H1 (cell line): ENCODE data around the gene DENND2A. TPM values are rescaled to one million over a fixed set of nuclear protein-coding genes. Genes with fewer than 3 reads are reported as not detected.

Experiments
- CTCF ChIA-PET: fragments of 300-600 bp; sonication (Branson Sonifier 250); formaldehyde crosslinking; loops from one replicate; lab custom pipeline; 2021; ENCODE audit not compliant: partially characterized antibody; lab: Charles Lee
- POLR2A ChIA-PET: fragments of 300-600 bp; sonication (Branson Sonifier 250); formaldehyde crosslinking; loops from one replicate; lab custom pipeline; 2021; ENCODE audit warnings: inconsistent platforms; ENCODE audit not compliant: partially characterized antibody; lab: Charles Lee
- DNase-seq, 2 experiments: peaks; one replicate each; pipeline versions ENCODE4 v3.0.0 to v3.0.0-alpha.2; 2010 to 2022; ENCODE audit warnings: low spot score in 2 of 2, low read depth in 1 of 2, mixed read lengths in 1 of 2
- FAIRE-seq: peaks from 2 replicates; lab custom pipeline; 2011; peaks lifted over from hg19 to GRCh38; lab: Jason Lieb, UNC
- H2AFZ ChIP-seq: 2 replicates; pipeline ENCODE4 v1.8.1; 2012; ENCODE audit warnings: low read length, inconsistent platforms
- H2AK5ac ChIP-seq: 2 replicates; pipeline ENCODE4 v1.6.1; 2013; ENCODE audit warnings: low read depth, low read length
- H2BK120ac ChIP-seq: replicated peaks from 2 replicates; pipeline ENCODE3; 2013; ENCODE audit warnings: low read depth, low read length, inconsistent platforms
- H2BK12ac ChIP-seq: 2 replicates; pipeline ENCODE4 v1.6.1; 2013; ENCODE audit warnings: low read depth, low read length
- H2BK15ac ChIP-seq: 2 replicates; pipeline ENCODE4 v1.6.1; 2013; ENCODE audit warnings: low read length
- H2BK20ac ChIP-seq: 2 replicates; pipeline ENCODE4 v1.6.1; 2013; ENCODE audit warnings: low read length
- H2BK5ac ChIP-seq: 2 replicates; pipeline ENCODE4 v1.6.1; 2013; ENCODE audit warnings: low read depth, low read length
- H3K14ac ChIP-seq: 2 replicates; pipeline ENCODE4 v1.6.1; 2013; ENCODE audit warnings: inconsistent platforms; ENCODE audit not compliant: insufficient read length
- H3K18ac ChIP-seq: 2 replicates; pipeline ENCODE4 v1.6.1; 2013; ENCODE audit warnings: low read length; ENCODE audit errors: extremely low read depth
- H3K23ac ChIP-seq: 2 replicates; pipeline ENCODE4 v1.6.1; 2013; ENCODE audit warnings: inconsistent platforms; ENCODE audit not compliant: insufficient read length
- H3K23me2 ChIP-seq: 2 replicates; pipeline ENCODE4 v1.6.1; 2013; ENCODE audit warnings: low read depth, low read length
- H3K27ac ChIP-seq: 2 replicates; pipeline ENCODE4 v1.6.1; 2011; ENCODE audit warnings: low read depth, low read length, inconsistent platforms
- H3K27me3 ChIP-seq, 4 experiments: replicated peaks in 1 of 4; 1 replicate in 1 of 4; 2 replicates in 3 of 4; pipeline versions ENCODE4 v1.6.1 to v1.8.1; 2011 to 2013; ENCODE audit warnings: low read length in 3 of 4, mild to moderate bottlenecking in 3 of 4, inconsistent platforms in 2 of 4, mixed read lengths in 2 of 4, moderate library complexity in 1 of 4; ENCODE audit not compliant: control insufficient read depth in 3 of 4, insufficient read depth in 3 of 4; ENCODE audit errors: extremely low read depth in 1 of 4
- H3K36me3 ChIP-seq, 4 experiments: 2 replicates each; pipeline versions ENCODE4 v1.6.1 to v1.8.1; 2011 to 2013; ENCODE audit warnings: mild to moderate bottlenecking in 4 of 4, low read length in 3 of 4, moderate library complexity in 2 of 4, control low read depth in 1 of 4, inconsistent platforms in 1 of 4; ENCODE audit not compliant: insufficient read depth in 4 of 4, control insufficient read depth in 2 of 4
- H3K4ac ChIP-seq: replicated peaks from 2 replicates; pipeline ENCODE3; 2013; ENCODE audit warnings: low read length, low read depth, mixed read lengths, inconsistent platforms; ENCODE audit not compliant: insufficient read length
- H3K4me1 ChIP-seq, 4 experiments: replicated peaks in 1 of 4; 1 replicate in 1 of 4; 2 replicates in 3 of 4; pipeline versions ENCODE4 v1.6.1 to v1.8.1; 2011 to 2013; ENCODE audit warnings: low read length in 3 of 4, inconsistent platforms in 2 of 4, mixed read lengths in 1 of 4; ENCODE audit not compliant: insufficient read depth in 4 of 4, control insufficient read depth in 3 of 4
- H3K4me2 ChIP-seq, 2 experiments: 2 replicates each; pipeline versions ENCODE4 v1.6.1 to v1.8.1; 2011 to 2013; ENCODE audit warnings: low read depth in 2 of 2, low read length in 2 of 2, control low read depth in 1 of 2, inconsistent platforms in 1 of 2, mild to moderate bottlenecking in 1 of 2; ENCODE audit not compliant: insufficient read depth in 1 of 2
- H3K4me3 ChIP-seq, 4 experiments: fragments of 200-600, 300-600 bp in 1 of 4; sonication (generic), shearing (Covaris generic), sonication (Bioruptor Twin) in 1 of 4; 2 replicates each; pipeline versions ENCODE4 v1.5.1 to v1.8.1; 2011 to 2016; ENCODE audit warnings: low read length in 4 of 4, low read depth in 3 of 4, control low read depth in 2 of 4, inconsistent platforms in 2 of 4, mild to moderate bottlenecking in 2 of 4, mixed read lengths in 1 of 4, moderate library complexity in 1 of 4; ENCODE audit not compliant: insufficient read depth in 2 of 4; ENCODE audit errors: extremely low read depth in 1 of 4
- H3K56ac ChIP-seq: replicated peaks from 2 replicates; pipeline ENCODE3; 2013; ENCODE audit warnings: low read depth, mild to moderate bottlenecking, mixed read lengths, low read length, inconsistent platforms; ENCODE audit not compliant: insufficient read length
- H3K79me1 ChIP-seq: 2 replicates; pipeline ENCODE4 v1.6.1; 2013; ENCODE audit warnings: low read depth, low read length, control low read depth
- H3K79me2 ChIP-seq, 2 experiments: 2 replicates each; pipeline versions ENCODE4 v1.6.1 to v1.8.1; 2012 to 2013; ENCODE audit warnings: low read length in 2 of 2, mild to moderate bottlenecking in 2 of 2, inconsistent platforms in 1 of 2; ENCODE audit not compliant: insufficient read depth in 2 of 2, control insufficient read depth in 1 of 2
- H3K9ac ChIP-seq, 4 experiments: replicated peaks in 1 of 4; 1 replicate in 1 of 4; 2 replicates in 3 of 4; pipeline versions ENCODE4 v1.6.1 to v1.8.1; 2011 to 2013; ENCODE audit warnings: low read depth in 3 of 4, low read length in 3 of 4, control low read depth in 2 of 4, mild to moderate bottlenecking in 2 of 4, moderate library complexity in 2 of 4, inconsistent platforms in 1 of 4; ENCODE audit errors: extremely low read depth in 1 of 4
- H3K9me3 ChIP-seq, 2 experiments: 2 replicates each; pipeline versions ENCODE4 v1.6.1 to v1.8.1; 2012 to 2013; ENCODE audit warnings: mild to moderate bottlenecking in 2 of 2, moderate library complexity in 2 of 2, control low read depth in 1 of 2, inconsistent platforms in 1 of 2, low read depth in 1 of 2, low read length in 1 of 2, mixed read lengths in 1 of 2; ENCODE audit not compliant: insufficient read depth in 2 of 2
- H4K20me1 ChIP-seq, 2 experiments: replicated peaks in 1 of 2; 2 replicates each; pipeline versions ENCODE3 to v1.8.1; 2011 to 2013; ENCODE audit warnings: inconsistent platforms in 2 of 2, low read length in 2 of 2, mild to moderate bottlenecking in 1 of 2; ENCODE audit not compliant: insufficient read depth in 2 of 2, control insufficient read depth in 1 of 2
- H4K5ac ChIP-seq: 2 replicates; pipeline ENCODE4 v1.6.1; 2013; ENCODE audit warnings: low read length, low read depth, mixed read lengths, inconsistent platforms; ENCODE audit not compliant: insufficient read length
- H4K8ac ChIP-seq: 2 replicates; pipeline ENCODE4 v1.8.0; 2013; ENCODE audit warnings: mild to moderate bottlenecking, moderate library complexity, low read length, inconsistent platforms; ENCODE audit not compliant: insufficient read depth; ENCODE audit errors: extremely low read depth
- H4K91ac ChIP-seq: replicated peaks from 2 replicates; pipeline ENCODE3; 2013; ENCODE audit warnings: low read length, mixed read lengths, inconsistent platforms; ENCODE audit not compliant: insufficient read length
- CHD1 ChIP-seq: IDR thresholded peaks from 2 replicates; pipeline ENCODE4 v1.6.1; 2012; ENCODE audit warnings: low read depth, low read length, improper control_type of control experiment
- CTBP2 ChIP-seq: IDR thresholded peaks from 2 replicates; pipeline ENCODE4 v1.7.0; 2011; ENCODE audit warnings: borderline replicate concordance, mild to moderate bottlenecking, moderate library complexity, mixed read lengths, low read length; ENCODE audit not compliant: insufficient read depth, insufficient read length
- KDM5A ChIP-seq: fragments of 200-600 bp; IDR thresholded peaks from 2 replicates; pipeline ENCODE4 v1.7.1; 2012; ENCODE audit warnings: mild to moderate bottlenecking, low read length, inconsistent platforms, mixed read lengths
- WGBS, 2 experiments: shearing (Covaris generic) in 1 of 2; methylation state at CpG; one replicate each; pipeline versions ENCODE4 v1.1.6 to v1.1.7; 2013 to 2015; ENCODE audit warnings: low lambda C conversion rate in 2 of 2, mixed read lengths in 2 of 2, inconsistent platforms in 1 of 2, low coverage in 1 of 2, missing lambda C conversion rate in 1 of 2; ENCODE audit not compliant: insufficient replicate concordance in 2 of 2, insufficient coverage in 1 of 2, insufficient read length in 1 of 2; ENCODE audit errors: extremely low coverage in 1 of 2, missing lambda C conversion rate in 1 of 2; 5-methylcytosine and 5-hydroxymethylcytosine counted together
- polyA plus RNA-seq, 7 experiments: library from polyadenylated mRNA; depleted of rRNA in 3 of 7; stranded (reverse) in 5 of 7; unstranded in 2 of 7; fragments of >200 nt in 5 of 7; fragments of 200-250 nt in 2 of 7; gene quantifications; 1 replicate in 5 of 7; 2 replicates in 1 of 7; 4 replicates in 1 of 7; pipeline versions ENCODE4 v1.2.1 to v1.2.3, GENCODE V29; 2011 to 2013; ENCODE audit warnings: missing spikeins in 2 of 7, mixed read lengths in 2 of 7
- total RNA-seq: library from RNA; stranded (reverse); fragmentation: NEBNext Ultra II Directional; extraction: Animal tissue kit (Norgen Biotek cat#: 25700); gene quantifications from 2 replicates; pipeline ENCODE4 v1.2.1, GENCODE V29; 2021
- TF ChIP-seq, protein P1 (sequence below): IDR thresholded peaks from 2 replicates; pipeline ENCODE4 v1.6.1; 2011; ENCODE audit warnings: low read depth, mild to moderate bottlenecking, low read length; ENCODE audit not compliant: insufficient read depth
- TF ChIP-seq, protein P2 (sequence below): IDR thresholded peaks from 2 replicates; pipeline ENCODE4 v1.6.1; 2012; ENCODE audit warnings: low read length, inconsistent platforms

Gene DENND2A
- total and polyA plus RNA-seq, 2 of the 8 experiments (the other 6 are each of a cell fraction or from before 2014, with no cell fraction given): 5.0 to 13.0 TPM

DNA sequence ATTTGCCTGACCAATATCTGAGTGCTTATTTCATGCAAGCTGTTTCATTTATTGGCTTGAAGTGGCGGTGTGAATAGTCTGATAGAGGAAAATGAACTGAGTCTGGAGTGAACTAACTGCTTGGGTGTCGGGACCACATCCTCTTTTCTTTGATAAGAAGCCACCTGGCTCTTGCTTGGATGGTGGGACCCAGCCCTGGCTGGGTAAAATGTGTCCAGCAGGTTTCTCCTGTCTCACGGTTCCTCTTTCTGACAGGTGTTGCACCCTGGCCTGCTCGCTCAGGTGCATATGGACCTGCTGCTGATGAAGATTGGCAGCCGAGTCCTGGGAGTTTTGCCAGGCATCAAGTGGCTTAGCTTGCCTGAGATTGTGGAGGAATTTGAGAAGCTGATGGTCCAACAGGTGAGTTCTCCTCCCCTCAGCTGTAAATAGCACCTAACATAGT lies 33.8 kb upstream of the DENND2A start:
- Histone ChIP-seq H3K36me3 (no peaks in the 10 kb centered on the region), H2BK12ac (no peak overlapping the region), H2AFZ (no peak overlapping the region), H3K4me1 (peaks cover 0 to 6% (median 2%) of the 10 kb centered on the region in 4 experiments; a peak in 5 of 7 replicates), H3K23me2 (peaks cover 5% of the 10 kb centered on the region; the same call in 1 of the 2 replicates), H3K27ac (no peak overlapping the region), H3K27me3 (peaks cover 0 to 8% (median 2%) of the 10 kb centered on the region in 4 experiments; a peak in 3 of 7 replicates), H4K91ac (no peak overlapping the region), H3K23ac (no peak overlapping the region), H2AK5ac (no peak overlapping the region), H2BK15ac (no peak overlapping the region), H3K14ac (no peak overlapping the region), H3K79me2 (no peaks in the 10 kb centered on the region), H3K79me1 (no peaks in the 10 kb centered on the region), H3K9ac (no peak overlapping the region), H2BK20ac (no peak overlapping the region), H4K8ac (no peak overlapping the region), H3K56ac (no peak overlapping the region), H3K4me2 (peak overlapping the region in 1 of 2 experiments; percentile 70; a peak in 1 of 4 replicates), H2BK5ac (no peak overlapping the region), H3K4me3 (no peak overlapping the region), H3K9me3 (no peaks in the 10 kb centered on the region), H3K4ac (no peak overlapping the region), H2BK120ac (no peak overlapping the region), H4K20me1 (no peaks in the 10 kb centered on the region), H4K5ac (no peak overlapping the region), H3K18ac (no peak overlapping the region)
- ChIA-PET CTCF (interaction anchor here (0.5 to 4.5 kb wide), 22 partner anchors 11 to 719 kb away, joined by 3 to 38 read pairs (median 4); partner anchors contain the start of gene MRPS33), POLR2A (interaction anchor here (0.8 kb wide), 1 partner anchor 340 kb away, joined by 3 read pairs; no protein-coding TSS in a partner anchor)
- WGBS, 2 experiments: 82% methylated on average over 5 of the region's 5 CpGs; no CpG with 5 or more reads in 1 of the 2 experiments
- FAIRE-seq: no peak
- no peak for DNase-seq
- TF ChIP-seq, protein P1, sequence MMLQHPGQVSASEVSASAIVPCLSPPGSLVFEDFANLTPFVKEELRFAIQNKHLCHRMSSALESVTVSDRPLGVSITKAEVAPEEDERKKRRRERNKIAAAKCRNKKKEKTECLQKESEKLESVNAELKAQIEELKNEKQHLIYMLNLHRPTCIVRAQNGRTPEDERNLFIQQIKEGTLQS: no peak
- TF ChIP-seq KDM5A: no peak
- no peak for TF ChIP-seq CHD1
- no peak for TF ChIP-seq CTBP2
- TF ChIP-seq, protein P2, sequence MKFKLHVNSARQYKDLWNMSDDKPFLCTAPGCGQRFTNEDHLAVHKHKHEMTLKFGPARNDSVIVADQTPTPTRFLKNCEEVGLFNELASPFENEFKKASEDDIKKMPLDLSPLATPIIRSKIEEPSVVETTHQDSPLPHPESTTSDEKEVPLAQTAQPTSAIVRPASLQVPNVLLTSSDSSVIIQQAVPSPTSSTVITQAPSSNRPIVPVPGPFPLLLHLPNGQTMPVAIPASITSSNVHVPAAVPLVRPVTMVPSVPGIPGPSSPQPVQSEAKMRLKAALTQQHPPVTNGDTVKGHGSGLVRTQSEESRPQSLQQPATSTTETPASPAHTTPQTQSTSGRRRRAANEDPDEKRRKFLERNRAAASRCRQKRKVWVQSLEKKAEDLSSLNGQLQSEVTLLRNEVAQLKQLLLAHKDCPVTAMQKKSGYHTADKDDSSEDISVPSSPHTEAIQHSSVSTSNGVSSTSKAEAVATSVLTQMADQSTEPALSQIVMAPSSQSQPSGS: no peak
